ENCODE results near the gene PKD1L1. TPM values are rescaled to one million over a fixed set of nuclear protein-coding genes. Genes with fewer than 3 reads are reported as not detected.

PKD1L1 gene
- total RNA-seq, 4 donors from 2014 or later = 0.07 to 1.7 (median 0.98) TPM

DNA sequence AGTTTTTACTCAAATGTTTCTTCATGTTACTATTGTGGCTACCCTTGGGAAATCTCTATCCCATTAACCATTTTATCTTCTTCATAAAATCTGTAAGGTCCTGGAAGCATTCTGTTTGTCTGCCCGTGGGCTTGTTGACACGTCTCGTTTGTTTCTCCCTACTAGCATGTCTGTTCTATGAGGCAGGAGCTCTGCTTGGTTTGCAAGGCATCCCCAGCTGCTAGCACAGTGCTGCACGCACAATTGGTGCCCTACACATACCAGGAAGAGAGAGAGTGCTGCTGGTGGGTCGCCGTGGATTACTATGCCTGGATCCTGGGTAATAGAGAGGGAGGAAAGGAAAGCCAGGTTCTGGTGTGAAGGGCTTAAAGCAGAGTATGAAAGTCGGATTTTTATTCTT is 200.2 kb downstream of the PKD1L1 start:
- no peak overlapping the region for H3K27ac ChIP-seq
- no peaks in the 10 kb centered on the region for H3K36me3 ChIP-seq
- no peaks in the 10 kb centered on the region for H3K27me3 ChIP-seq
- intact Hi-C loops (cut with DNase I; ENCODE audit: low total_unique reads) = no loop called here
- DNase-seq (no peak), ATAC-seq (no peak)
- H3K9me3 ChIP-seq = no peaks in the 10 kb centered on the region
- H3K4me1 ChIP-seq = peaks cover 0 to 6% of the 10 kb centered on the region in 2 donors
- TF ChIP-seq POLR2A (IDR thresholded peaks at IDR 0.05) = no peak
- TF ChIP-seq, protein P1, sequence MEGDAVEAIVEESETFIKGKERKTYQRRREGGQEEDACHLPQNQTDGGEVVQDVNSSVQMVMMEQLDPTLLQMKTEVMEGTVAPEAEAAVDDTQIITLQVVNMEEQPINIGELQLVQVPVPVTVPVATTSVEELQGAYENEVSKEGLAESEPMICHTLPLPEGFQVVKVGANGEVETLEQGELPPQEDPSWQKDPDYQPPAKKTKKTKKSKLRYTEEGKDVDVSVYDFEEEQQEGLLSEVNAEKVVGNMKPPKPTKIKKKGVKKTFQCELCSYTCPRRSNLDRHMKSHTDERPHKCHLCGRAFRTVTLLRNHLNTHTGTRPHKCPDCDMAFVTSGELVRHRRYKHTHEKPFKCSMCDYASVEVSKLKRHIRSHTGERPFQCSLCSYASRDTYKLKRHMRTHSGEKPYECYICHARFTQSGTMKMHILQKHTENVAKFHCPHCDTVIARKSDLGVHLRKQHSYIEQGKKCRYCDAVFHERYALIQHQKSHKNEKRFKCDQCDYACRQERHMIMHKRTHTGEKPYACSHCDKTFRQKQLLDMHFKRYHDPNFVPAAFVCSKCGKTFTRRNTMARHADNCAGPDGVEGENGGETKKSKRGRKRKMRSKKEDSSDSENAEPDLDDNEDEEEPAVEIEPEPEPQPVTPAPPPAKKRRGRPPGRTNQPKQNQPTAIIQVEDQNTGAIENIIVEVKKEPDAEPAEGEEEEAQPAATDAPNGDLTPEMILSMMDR (IDR thresholded peaks at IDR 0.05 in 4 of 5, conservative IDR thresholded peaks at IDR 0.05 in 1 of 5) = no peak
- no peak overlapping the region for H3K4me3 ChIP-seq
- in situ Hi-C loops (cut with MboI; ENCODE audit: low sequenced_read_pairs in 4 of 4) = no loop called here

- intact Hi-C loops (cut with DNase I; ENCODE audit: low total_unique reads) = no loop called here
- H3K27me3 ChIP-seq = no peaks in the 10 kb centered on the region
- no peak for ATAC-seq
These were observed 201.1 kb downstream of the PKD1L1 start for GRCh38 chr7:47747160-47747559.

GRCh38 chr7:47746468-47746867 is 201.8 kb downstream of the PKD1L1 start:
- Histone ChIP-seq H3K27me3 (no peaks in the 10 kb centered on the region), H3K36me3 (no peaks in the 10 kb centered on the region), H3K4me1 (peaks cover 0 to 6% of the 10 kb centered on the region in 2 donors), H3K9me3 (no peaks in the 10 kb centered on the region), H3K27ac (no peak overlapping the region), H3K4me3 (no peak overlapping the region)
- TF ChIP-seq, protein P1 (IDR thresholded peaks at IDR 0.05 in 4 of 5, conservative IDR thresholded peaks at IDR 0.05 in 1 of 5) = no peak
- TF ChIP-seq POLR2A (IDR thresholded peaks at IDR 0.05) = no peak
- intact Hi-C loops (cut with DNase I; ENCODE audit: low total_unique reads) (no loop called here), in situ Hi-C loops (cut with MboI; ENCODE audit: low sequenced_read_pairs in 4 of 4) (no loop called here)
- DNase-seq (no peak), ATAC-seq (no peak)

More at GRCh38 chr7:47747160-47747559, 201.1 kb downstream of the PKD1L1 start:
- no peak for DNase-seq
- in situ Hi-C loops (cut with MboI; ENCODE audit: low sequenced_read_pairs in 4 of 4) = no loop called here
- no peak overlapping the region for H3K4me3 ChIP-seq
- H3K9me3 ChIP-seq = no peaks in the 10 kb centered on the region
- no peak for TF ChIP-seq POLR2A (IDR thresholded peaks at IDR 0.05)
- TF ChIP-seq, protein P1 (IDR thresholded peaks at IDR 0.05 in 4 of 5, conservative IDR thresholded peaks at IDR 0.05 in 1 of 5) = no peak
- H3K4me1 ChIP-seq = peaks cover 0 to 6% of the 10 kb centered on the region in 2 donors
- H3K36me3 ChIP-seq = no peaks in the 10 kb centered on the region
- H3K27ac ChIP-seq = no peak overlapping the region

- no peak for DNase-seq
- H3K36me3 ChIP-seq = no peaks in the 10 kb centered on the region
- no peak overlapping the region for H3K4me3 ChIP-seq
- no peak for ATAC-seq
- peaks cover 0 to 6% of the 10 kb centered on the region in 2 donors for H3K4me1 ChIP-seq
- H3K27ac ChIP-seq = no peak overlapping the region
- intact Hi-C loops (cut with DNase I; ENCODE audit: low total_unique reads) (no loop called here), in situ Hi-C loops (cut with MboI; ENCODE audit: low sequenced_read_pairs in 4 of 4) (no loop called here)
- H3K9me3 ChIP-seq = no peaks in the 10 kb centered on the region
- H3K27me3 ChIP-seq = no peaks in the 10 kb centered on the region
- TF ChIP-seq POLR2A (IDR thresholded peaks at IDR 0.05) = no peak
- TF ChIP-seq, protein P1 (IDR thresholded peaks at IDR 0.05 in 4 of 5, conservative IDR thresholded peaks at IDR 0.05 in 1 of 5) = no peak
These were observed 203.4 kb downstream of the PKD1L1 start for GRCh38 chr7:47744883-47745282.

- peaks cover 0 to 6% of the 10 kb centered on the region in 2 donors for H3K4me1 ChIP-seq
- H3K27ac ChIP-seq = no peak overlapping the region
- DNase-seq (no peak), ATAC-seq (no peak)
- no peaks in the 10 kb centered on the region for H3K27me3 ChIP-seq
- H3K9me3 ChIP-seq = no peaks in the 10 kb centered on the region
- intact Hi-C loops (cut with DNase I; ENCODE audit: low total_unique reads) (no loop called here), in situ Hi-C loops (cut with MboI; ENCODE audit: low sequenced_read_pairs in 4 of 4) (no loop called here)
- no peaks in the 10 kb centered on the region for H3K36me3 ChIP-seq
- peak overlapping the region in 1 of 4 donors; percentile 4 for H3K4me3 ChIP-seq
- no peak for TF ChIP-seq POLR2A (IDR thresholded peaks at IDR 0.05)
- TF ChIP-seq, protein P1 (IDR thresholded peaks at IDR 0.05 in 4 of 5, conservative IDR thresholded peaks at IDR 0.05 in 1 of 5) = no peak
These were observed 204.2 kb downstream of the PKD1L1 start for GRCh38 chr7:47743965-47744591.
